HepG2 (cell line): ENCODE data around the gene MEGF6. TPM values are rescaled to one million over a fixed set of nuclear protein-coding genes. Genes with fewer than 3 reads are reported as not detected.

Source experiments
- EHMT2 ChIP-seq: fragments of 200-600 bp; sonication (generic); IDR thresholded peaks from 2 replicates; pipeline ENCODE4 v1.7.0; 2017; ENCODE audit warnings: antibody characterized with exemption, low read depth, low read length, borderline replicate concordance
- HDAC6 ChIP-seq: fragments of 200-600 bp; sonication (generic); IDR thresholded peaks from 2 replicates; pipeline ENCODE4 v1.7.0; 2017; ENCODE audit warnings: mild to moderate bottlenecking, antibody characterized with exemption, low read length, low read depth
- IRX3 ChIP-seq: sonication (generic); formaldehyde crosslinking; IDR thresholded peaks from 2 replicates; pipeline ENCODE4 v1.8.1; 2023; ENCODE audit warnings: mild to moderate bottlenecking, low read depth, missing genetic modification reagents, borderline replicate concordance
- KAT7 ChIP-seq: IDR thresholded peaks from 2 replicates; pipeline ENCODE4 v1.6.1; 2018; ENCODE audit warnings: borderline replicate concordance, missing compliant biosample characterization
- MAF1 ChIP-seq: sonication (generic); formaldehyde crosslinking; IDR thresholded peaks from 2 replicates; pipeline ENCODE4 v1.5.0; 2020; ENCODE audit warnings: missing genetic modification reagents, borderline replicate concordance
- MTA1 ChIP-seq: sonication (generic); formaldehyde crosslinking; IDR thresholded peaks from 2 replicates; pipeline ENCODE4 v1.4.0; 2020; ENCODE audit warnings: missing genetic modification reagents, mild to moderate bottlenecking, borderline replicate concordance
- MXD3 ChIP-seq: IDR thresholded peaks from 2 replicates; pipeline ENCODE4 v1.6.1; 2016; ENCODE audit warnings: mild to moderate bottlenecking, missing biosample characterization, missing genetic modification reagents
- PAX8 ChIP-seq: sonication (generic); formaldehyde crosslinking; IDR thresholded peaks from 2 replicates; pipeline ENCODE4 v1.8.0; 2022; ENCODE audit warnings: mild to moderate bottlenecking, missing genetic modification reagents, borderline replicate concordance
- POLR2G ChIP-seq: fragments of 200-400 bp; formaldehyde crosslinking; IDR thresholded peaks from 2 replicates; pipeline ENCODE4 v1.6.1; 2018; ENCODE audit warnings: mild to moderate bottlenecking, low read depth, low read length, moderate library complexity
- RELA ChIP-seq: sonication (generic); formaldehyde crosslinking; IDR thresholded peaks from 2 replicates; pipeline ENCODE4 v1.4.0; 2020; ENCODE audit warnings: missing genetic modification reagents
- RFX3 ChIP-seq: IDR thresholded peaks from 2 replicates; pipeline ENCODE4 v1.6.1; 2016; ENCODE audit warnings: missing biosample characterization, missing genetic modification reagents
- STAG1 ChIP-seq: sonication (generic); formaldehyde crosslinking; IDR thresholded peaks from 2 replicates; pipeline ENCODE4 v1.4.0; 2020; ENCODE audit warnings: missing genetic modification reagents
- STAT6 ChIP-seq: sonication (generic); formaldehyde crosslinking; IDR thresholded peaks from 2 replicates; pipeline ENCODE4 v1.4.0; 2020; ENCODE audit warnings: missing genetic modification reagents, mild to moderate bottlenecking, borderline replicate concordance
- TBX3 ChIP-seq: fragments of 450-650 bp; IDR thresholded peaks from 2 replicates; pipeline ENCODE4 v1.6.1; 2017; ENCODE audit warnings: antibody characterized with exemption, mild to moderate bottlenecking, inconsistent platforms, borderline replicate concordance
- TCF7 ChIP-seq: sonication (generic); IDR thresholded peaks from 2 replicates; pipeline ENCODE4 v1.6.1; 2016; ENCODE audit warnings: antibody characterized with exemption, low read depth
- TGIF2 ChIP-seq: IDR thresholded peaks from 2 replicates; pipeline ENCODE4 v1.6.1; 2016; ENCODE audit warnings: control low read depth, missing compliant biosample characterization
- THAP7 ChIP-seq: sonication (generic); formaldehyde crosslinking; IDR thresholded peaks from 2 replicates; pipeline ENCODE4 v1.8.1; 2023; ENCODE audit warnings: mild to moderate bottlenecking, missing genetic modification reagents
- THAP9 ChIP-seq: sonication (generic); formaldehyde crosslinking; IDR thresholded peaks from 2 replicates; pipeline ENCODE4; 2020; ENCODE audit warnings: missing genetic modification reagents, mild to moderate bottlenecking, borderline replicate concordance
- ZFP91 ChIP-seq: sonication (generic); formaldehyde crosslinking; IDR thresholded peaks from 2 replicates; pipeline ENCODE4 v1.9.0; 2022; ENCODE audit warnings: missing genetic modification reagents, mild to moderate bottlenecking, borderline replicate concordance
- ZNF737 ChIP-seq: sonication (generic); formaldehyde crosslinking; IDR thresholded peaks from 2 replicates; pipeline ENCODE4 v1.5.0; 2020; ENCODE audit warnings: missing genetic modification reagents, mild to moderate bottlenecking, borderline replicate concordance
- polyA plus RNA-seq, 8 experiments: library from polyadenylated mRNA; depleted of rRNA in 3 of 8; stranded (reverse) in 7 of 8; unstranded in 1 of 8; fragments of >200 nt; fragmentation: Illumina TruSeq in 4 of 8; extraction: Trizol in 4 of 8; gene quantifications; 2 replicates each; pipeline versions ENCODE4 v1.2.1 to v1.2.3, GENCODE V29; 2011 to 2016; ENCODE audit warnings: low read depth in 4 of 8, missing spikeins in 1 of 8, mixed read lengths in 1 of 8; ENCODE audit not compliant: insufficient read depth in 1 of 8
- total RNA-seq, 5 experiments: library from RNA; depleted of rRNA; stranded (reverse); fragments of >200 nt; fragmentation: Illumina TruSeq; extraction: Trizol; gene quantifications; 2 replicates each; pipeline ENCODE4 v1.2.3, GENCODE V29; 2016; ENCODE audit warnings: low read depth in 1 of 5

Gene MEGF6
- total and polyA plus RNA-seq, 2 of the 13 experiments (the other 11 are each of a cell fraction or from before 2014, with no cell fraction given) = 1.9 TPM

- TF ChIP-seq KAT7 (CRISPR knock-in tag) = 0 out of 2 replicates have a peak, but pooled peaks have one; percentile 45
- 0 out of 2 replicates have a peak, but pooled peaks have one; percentile 47 for TF ChIP-seq MXD3 (CRISPR knock-in tag)
- no peak for TF ChIP-seq THAP7
- no peak for TF ChIP-seq STAG1 (CRISPR knock-in tag)
- peak; percentile 79 for TF ChIP-seq ZFP91 (CRISPR knock-in tag)
- TF ChIP-seq THAP9 (CRISPR knock-in tag) = peak; percentile 96
- no peak for TF ChIP-seq TBX3
- no peak for TF ChIP-seq MAF1 (CRISPR knock-in tag)
- 0 out of 2 replicates have a peak, but pooled peaks have one; percentile 16 for TF ChIP-seq PAX8
- peak; percentile 50; the same call in 1 of the 2 replicates for TF ChIP-seq MTA1 (CRISPR knock-in tag)
- TF ChIP-seq EHMT2 = no peak
- TF ChIP-seq POLR2G = peak; percentile 89
- no peak for TF ChIP-seq ZNF737 (CRISPR knock-in tag)
- no peak for TF ChIP-seq STAT6
- no peak for TF ChIP-seq RFX3 (CRISPR knock-in tag)
- no peak for TF ChIP-seq IRX3 (CRISPR knock-in tag)
- no peak for TF ChIP-seq RELA (CRISPR knock-in tag)
- no peak for TF ChIP-seq TGIF2 (CRISPR knock-in tag)
- no peak for TF ChIP-seq TCF7
- TF ChIP-seq HDAC6 = no peak
Measured at GRCh38 chr1:3649342-3650247, 38.3 kb upstream of the MEGF6 start, which contains the start of gene WRAP73 (continued).
